Activated CD4-positive, alpha-beta T cell treated with anti-CD3 and anti-CD28 coated beads for 36 hours (primary cell): Measurements from ENCODE around the gene LRRC70. TPM values are rescaled to one million over a fixed set of nuclear protein-coding genes. Genes with fewer than 3 reads are reported as not detected.
"Not testable (repeated sequence)": the region's sequence is repeated elsewhere in the genome, so short reads cannot be mapped to it uniquely, and the experiment has no call there.

Experiments used
- ATAC-seq: fragments of 200-7000 bp; cut with Tn5 transposase; one replicate; pipeline ENCODE4 v1.10.0; 2021; ENCODE audit warnings: mild to moderate bottlenecking, moderate library complexity
- CTCF ChIA-PET: fragments of 350-600 bp; sonication (Branson Sonifier 250); formaldehyde crosslinking; loops from one replicate; lab custom pipeline; 2021; ENCODE audit warnings: antibody characterized with exemption; lab: Charles Lee
- POLR2A ChIA-PET: fragments of 350-600 bp; sonication (Branson Sonifier 250); formaldehyde crosslinking; loops from one replicate; lab custom pipeline; 2021; ENCODE audit warnings: antibody characterized with exemption, inconsistent platforms; lab: Charles Lee
- DNase-seq: peaks from one replicate; pipeline ENCODE4 v3.0.0-alpha.2; 2020
- H3K27ac Mint-ChIP-seq: one replicate; pipeline ENCODE4 v1.8.0; 2021; ENCODE audit warnings: mixed read lengths
- H3K27me3 Mint-ChIP-seq: one replicate; pipeline ENCODE4 v1.8.0; 2021; ENCODE audit warnings: mixed read lengths
- H3K36me3 Mint-ChIP-seq: one replicate; pipeline ENCODE4 v1.8.0; 2021; ENCODE audit warnings: low read depth, mixed read lengths
- H3K4me1 Mint-ChIP-seq: one replicate; pipeline ENCODE4 v1.8.0; 2021; ENCODE audit warnings: mixed read lengths
- H3K4me3 Mint-ChIP-seq: one replicate; pipeline ENCODE4 v1.8.0; 2021; ENCODE audit warnings: mild to moderate bottlenecking, moderate library complexity, mixed read lengths
- H3K9me3 Mint-ChIP-seq: one replicate; pipeline ENCODE4 v1.8.0; 2021; ENCODE audit warnings: low read depth, mixed read lengths
- intact Hi-C, 2 experiments: fragments of 100-400 bp; cut with DNase I in 1 of 2; cut with micrococcal nuclease in 1 of 2; formaldehyde crosslinking; loops; one replicate each; pipeline versions ENCODE4 v1.14.2 to v1.15.1; 2022 to 2024; cut with DNase I, micrococcal nuclease
- total RNA-seq, 2 experiments: library from RNA; stranded (reverse); gene quantifications; one replicate each; pipeline ENCODE4 v1.2.3, GENCODE V29; 2021

The LRRC70 gene
- total RNA-seq, 2 experiments from 2014 or later: 0.58 to 0.64 TPM

GRCh38 chr5:62608529-62609511 lies 30.2 kb downstream of the LRRC70 start:
- H3K27ac Mint-ChIP-seq: no peak overlapping the region
- POLR2A ChIA-PET: no interaction called here
- intact Hi-C loops: no loop called here
- no peak for DNase-seq
- no peak overlapping the region for H3K4me3 Mint-ChIP-seq
- no peak for ATAC-seq
- H3K9me3 Mint-ChIP-seq: no peaks in the 10 kb centered on the region
- CTCF ChIA-PET: no interaction called here
- H3K4me1 Mint-ChIP-seq: peaks cover 6% of the 10 kb centered on the region
- no peaks in the 10 kb centered on the region for H3K27me3 Mint-ChIP-seq
- peaks cover 28% of the 10 kb centered on the region for H3K36me3 Mint-ChIP-seq

GRCh38 chr5:62614355-62614754 lies 35.7 kb downstream of the LRRC70 start:
- Mint-ChIP-seq H3K27me3 (no peaks in the 10 kb centered on the region), H3K4me3 (no peak overlapping the region), H3K36me3 (peaks cover 13% of the 10 kb centered on the region), H3K9me3 (no peaks in the 10 kb centered on the region), H3K27ac (no peak overlapping the region), H3K4me1 (no peaks in the 10 kb centered on the region)
- CTCF ChIA-PET: no interaction called here
- DNase-seq (no peak), ATAC-seq (no peak)
- POLR2A ChIA-PET: no interaction called here
- intact Hi-C loops: no loop called here

DNA sequence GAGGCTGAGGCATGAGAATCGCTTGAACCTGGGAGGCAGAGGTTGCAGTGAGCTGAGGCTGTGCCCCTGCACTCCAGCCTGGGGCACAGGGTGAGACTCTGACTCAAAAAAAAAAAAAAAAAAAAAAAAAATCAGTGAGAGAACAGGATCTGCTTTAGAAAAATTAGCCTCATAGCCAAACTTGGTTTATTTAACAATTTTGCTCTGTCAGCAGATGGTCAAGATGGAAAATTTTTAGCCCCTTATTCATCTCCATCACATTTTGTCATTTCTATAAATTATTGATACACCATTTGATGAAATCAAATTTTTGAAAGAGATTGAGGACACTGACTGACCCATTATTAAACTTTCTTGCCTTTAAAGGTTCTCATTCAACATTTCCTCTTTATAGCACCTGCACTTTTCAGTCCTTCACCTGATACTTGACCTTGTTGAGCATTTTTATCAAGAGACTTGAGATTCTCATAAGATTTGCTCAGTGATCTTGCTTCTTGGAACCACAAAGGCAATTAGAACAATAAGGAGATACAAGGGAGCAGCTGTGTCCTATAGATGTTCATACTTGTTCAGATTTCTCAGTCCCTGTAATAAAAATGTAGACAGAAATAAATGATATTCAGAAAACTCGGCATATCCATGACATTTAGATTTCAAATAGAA lies 38.1 kb downstream of the LRRC70 start:
- CTCF ChIA-PET: no interaction called here
- no peak for ATAC-seq

GRCh38 chr5:62617943-62618342 lies 39.3 kb downstream of the LRRC70 start:
- ATAC-seq (no peak), DNase-seq (no peak)
- Mint-ChIP-seq H3K4me1 (no peaks in the 10 kb centered on the region), H3K27ac (no peak overlapping the region), H3K9me3 (no peaks in the 10 kb centered on the region), H3K4me3 (no peak overlapping the region), H3K36me3 (peaks cover 6% of the 10 kb centered on the region), H3K27me3 (no peaks in the 10 kb centered on the region)
- intact Hi-C loops: no loop called here
- POLR2A ChIA-PET: no interaction called here
- CTCF ChIA-PET: no interaction called here

More for the DNA sequence above, 38.1 kb downstream of the LRRC70 start:
- intact Hi-C loops: no loop called here
- no peak overlapping the region for H3K27ac Mint-ChIP-seq
- no peaks in the 10 kb centered on the region for H3K27me3 Mint-ChIP-seq
- no peak overlapping the region for H3K4me3 Mint-ChIP-seq
- no peaks in the 10 kb centered on the region for H3K9me3 Mint-ChIP-seq
- no peak for DNase-seq
- no peaks in the 10 kb centered on the region for H3K4me1 Mint-ChIP-seq
- POLR2A ChIA-PET: no interaction called here
- H3K36me3 Mint-ChIP-seq: peaks cover 6% of the 10 kb centered on the region

GRCh38 chr5:62620761-62621160 lies 42.1 kb downstream of the LRRC70 start:
- intact Hi-C loops: no loop called here
- DNase-seq: no peak
- H3K4me1 Mint-ChIP-seq: no peaks in the 10 kb centered on the region

DNA sequence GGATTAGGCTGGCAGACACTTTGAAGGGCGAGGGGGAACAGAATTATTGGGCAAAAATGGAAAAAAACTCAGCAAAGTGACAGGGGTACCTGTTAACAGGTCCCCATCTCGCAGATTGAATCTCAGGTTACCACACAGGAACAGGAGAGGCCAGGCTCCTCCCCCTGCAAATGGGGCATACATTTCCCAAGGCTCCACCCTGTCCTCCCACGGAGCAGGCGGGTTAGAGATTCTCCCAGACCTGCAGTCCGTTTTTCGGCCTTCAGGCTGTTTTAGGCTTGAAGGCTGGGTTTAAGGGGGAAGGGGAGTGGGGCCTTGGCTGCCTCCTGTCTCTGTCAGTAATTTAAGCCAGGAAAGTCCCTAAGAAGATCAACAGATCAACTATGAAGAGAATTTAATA lies 42.7 kb downstream of the LRRC70 start:
- no peak for ATAC-seq
- Mint-ChIP-seq H3K27ac (no peak overlapping the region), H3K4me1 (no peaks in the 10 kb centered on the region), H3K9me3 (no peaks in the 10 kb centered on the region), H3K36me3 (peaks cover 3% of the 10 kb centered on the region), H3K4me3 (no peak overlapping the region), H3K27me3 (no peaks in the 10 kb centered on the region)
- DNase-seq: no peak
- intact Hi-C loops: no loop called here
- ChIA-PET POLR2A (no interaction called here), CTCF (no interaction called here)

More at GRCh38 chr5:62620761-62621160, 42.1 kb downstream of the LRRC70 start:
- Mint-ChIP-seq H3K9me3 (no peaks in the 10 kb centered on the region), H3K27ac (no peak overlapping the region), H3K4me3 (no peak overlapping the region), H3K27me3 (no peaks in the 10 kb centered on the region), H3K36me3 (peaks cover 2% of the 10 kb centered on the region)
- POLR2A ChIA-PET: no interaction called here
- CTCF ChIA-PET: no interaction called here
- no peak for ATAC-seq

- ATAC-seq: no peak
- Mint-ChIP-seq H3K36me3 (peaks cover 10% of the 10 kb centered on the region), H3K4me1 (no peaks in the 10 kb centered on the region), H3K9me3 (no peaks in the 10 kb centered on the region), H3K27me3 (no peaks in the 10 kb centered on the region), H3K27ac (no peak overlapping the region), H3K4me3 (no peak overlapping the region)
- DNase-seq: no peak
- CTCF ChIA-PET: interaction anchor here (0.5 kb wide), 1 partner anchor 164 kb away, joined by 3 read pairs; no protein-coding TSS in a partner anchor
- intact Hi-C loops: no loop called here
- POLR2A ChIA-PET: no interaction called here
Measured at GRCh38 chr5:62623271-62623670, 44.7 kb downstream of the LRRC70 start.

- H3K4me1 Mint-ChIP-seq, H3K27ac Mint-ChIP-seq, intact Hi-C loops, DNase-seq, ATAC-seq, CTCF ChIA-PET, H3K4me3 Mint-ChIP-seq, POLR2A ChIA-PET, H3K9me3 Mint-ChIP-seq, H3K27me3 Mint-ChIP-seq: not testable (repeated sequence)
- H3K36me3 Mint-ChIP-seq: peaks cover 11% of the 10 kb centered on the region
Measured at GRCh38 chr5:62624436-62624835, 45.8 kb downstream of the LRRC70 start.

DNA sequence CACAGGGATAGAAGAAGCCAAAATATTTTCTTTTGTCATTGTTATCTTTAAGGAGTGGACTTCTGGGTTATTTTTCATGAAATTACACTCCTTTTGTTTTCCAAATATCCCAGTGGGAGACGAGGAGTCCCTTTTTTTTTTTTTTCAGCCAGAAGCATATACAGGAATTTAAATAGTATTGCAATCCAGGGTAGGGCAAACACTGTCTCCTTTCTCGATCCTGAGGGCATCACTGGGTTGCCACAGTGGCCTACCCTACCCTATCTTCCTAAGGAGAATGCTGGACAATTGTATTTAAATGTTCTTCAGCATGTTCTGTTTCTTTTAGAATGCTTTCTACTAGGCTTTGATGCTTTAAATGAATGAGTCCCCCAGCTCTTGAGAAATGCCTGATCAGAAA lies 47.9 kb downstream of the LRRC70 start:
- intact Hi-C loops: no loop called here
- Mint-ChIP-seq H3K9me3 (no peaks in the 10 kb centered on the region), H3K4me1 (no peaks in the 10 kb centered on the region), H3K27ac (no peak overlapping the region), H3K27me3 (no peaks in the 10 kb centered on the region), H3K4me3 (no peak overlapping the region), H3K36me3 (peaks cover 15% of the 10 kb centered on the region)
- ChIA-PET POLR2A (no interaction called here), CTCF (interaction anchor here (1.0 kb wide), 1 partner anchor 21 kb away, joined by 4 read pairs; no protein-coding TSS in a partner anchor)
- no peak for DNase-seq
- no peak for ATAC-seq

GRCh38 chr5:62627121-62627520 lies 48.5 kb downstream of the LRRC70 start:
- no peak for DNase-seq
- ChIA-PET CTCF (interaction anchor here (1.0 kb wide), 1 partner anchor 22 kb away, joined by 4 read pairs; no protein-coding TSS in a partner anchor), POLR2A (no interaction called here)
- H3K4me1 Mint-ChIP-seq: no peaks in the 10 kb centered on the region
- ATAC-seq: no peak
- H3K4me3 Mint-ChIP-seq: no peak overlapping the region
- no peaks in the 10 kb centered on the region for H3K9me3 Mint-ChIP-seq
- peaks cover 15% of the 10 kb centered on the region for H3K36me3 Mint-ChIP-seq
- intact Hi-C loops: no loop called here
- H3K27ac Mint-ChIP-seq: no peak overlapping the region
- no peaks in the 10 kb centered on the region for H3K27me3 Mint-ChIP-seq

DNA sequence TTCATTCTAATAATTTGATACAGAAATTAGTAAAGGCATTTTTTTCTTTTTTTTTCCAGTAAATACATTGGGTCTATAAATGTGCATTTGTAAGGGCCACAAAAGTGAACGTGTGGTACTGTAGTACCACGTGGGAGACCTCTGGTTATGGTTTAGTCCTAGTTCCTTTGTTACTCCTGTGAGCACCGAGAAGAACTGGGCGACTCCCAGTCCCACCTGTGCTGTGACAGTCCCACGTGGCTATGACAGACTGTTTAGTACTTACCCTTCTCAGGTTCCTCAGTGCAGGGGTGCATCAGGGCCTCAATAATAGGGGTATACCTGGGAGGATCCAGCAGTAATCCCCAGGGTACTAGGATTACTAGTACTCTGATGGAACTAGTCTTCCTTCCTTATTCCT lies 49.3 kb downstream of the LRRC70 start:
- Mint-ChIP-seq H3K4me1 (no peaks in the 10 kb centered on the region), H3K9me3 (no peaks in the 10 kb centered on the region), H3K27me3 (no peaks in the 10 kb centered on the region), H3K27ac (no peak overlapping the region), H3K36me3 (peaks cover 15% of the 10 kb centered on the region), H3K4me3 (no peak overlapping the region)
- ChIA-PET CTCF (no interaction called here), POLR2A (no interaction called here)
- intact Hi-C loops: no loop called here
- DNase-seq (no peak), ATAC-seq (no peak)
